Upper lobe of right lung (tissue), 1 donor: ENCODE data around the gene LRRC3. TPM values are rescaled to one million over a fixed set of nuclear protein-coding genes. Genes with fewer than 3 reads are reported as not detected.
"Not testable (repeated sequence)": the region's sequence is repeated elsewhere in the genome, so short reads cannot be mapped to it uniquely, and the experiment has no call there.

Source experiments
- ATAC-seq: fragments of 200-7000 bp; cut with Tn5 transposase; one replicate; pipeline ENCODE4 v1.9.1; 2020; ENCODE audit warnings: mild to moderate bottlenecking, moderate library complexity
- DNase-seq: peaks from one replicate; pipeline ENCODE4 v3.0.0-alpha.2; 2020
- H3K27ac ChIP-seq: fragments of 200-600 bp; one replicate; pipeline ENCODE4 v1.8.0; 2022
- H3K27me3 ChIP-seq: fragments of 200-600 bp; one replicate; pipeline ENCODE4 v1.8.0; 2022; ENCODE audit warnings: mild to moderate bottlenecking
- H3K36me3 ChIP-seq: fragments of 200-600 bp; one replicate; pipeline ENCODE4 v1.8.0; 2022
- H3K4me1 ChIP-seq: fragments of 200-600 bp; one replicate; pipeline ENCODE4 v1.8.0; 2022
- H3K4me3 ChIP-seq: fragments of 200-600 bp; one replicate; pipeline ENCODE4 v1.8.0; 2022; ENCODE audit warnings: mild to moderate bottlenecking
- H3K9me3 ChIP-seq: fragments of 200-600 bp; one replicate; pipeline ENCODE4 v1.8.0; 2022
- intact Hi-C: fragments of 100-400 bp; cut with DNase I; formaldehyde crosslinking; loops from one replicate; pipeline ENCODE4 v1.11.0; 2022
- total RNA-seq: library from RNA; stranded (reverse); fragmentation: NEBNext Ultra II Directional; extraction: Animal tissue kit (Norgen Biotek cat#: 25700); gene quantifications from one replicate; pipeline ENCODE4 v1.2.1, GENCODE V29; 2021
- TF ChIP-seq, protein P1 (sequence below): fragments of 200-600 bp; IDR thresholded peaks from one replicate; pipeline ENCODE4 v1.8.0; 2022; ENCODE audit warnings: antibody characterized with exemption
- donor health status: DM: no; HTN: yes; CAD: no; lungs with severe emphysema.

Gene LRRC3
- total RNA-seq, 1 donor from 2014 or later = 3.6 TPM

DNA sequence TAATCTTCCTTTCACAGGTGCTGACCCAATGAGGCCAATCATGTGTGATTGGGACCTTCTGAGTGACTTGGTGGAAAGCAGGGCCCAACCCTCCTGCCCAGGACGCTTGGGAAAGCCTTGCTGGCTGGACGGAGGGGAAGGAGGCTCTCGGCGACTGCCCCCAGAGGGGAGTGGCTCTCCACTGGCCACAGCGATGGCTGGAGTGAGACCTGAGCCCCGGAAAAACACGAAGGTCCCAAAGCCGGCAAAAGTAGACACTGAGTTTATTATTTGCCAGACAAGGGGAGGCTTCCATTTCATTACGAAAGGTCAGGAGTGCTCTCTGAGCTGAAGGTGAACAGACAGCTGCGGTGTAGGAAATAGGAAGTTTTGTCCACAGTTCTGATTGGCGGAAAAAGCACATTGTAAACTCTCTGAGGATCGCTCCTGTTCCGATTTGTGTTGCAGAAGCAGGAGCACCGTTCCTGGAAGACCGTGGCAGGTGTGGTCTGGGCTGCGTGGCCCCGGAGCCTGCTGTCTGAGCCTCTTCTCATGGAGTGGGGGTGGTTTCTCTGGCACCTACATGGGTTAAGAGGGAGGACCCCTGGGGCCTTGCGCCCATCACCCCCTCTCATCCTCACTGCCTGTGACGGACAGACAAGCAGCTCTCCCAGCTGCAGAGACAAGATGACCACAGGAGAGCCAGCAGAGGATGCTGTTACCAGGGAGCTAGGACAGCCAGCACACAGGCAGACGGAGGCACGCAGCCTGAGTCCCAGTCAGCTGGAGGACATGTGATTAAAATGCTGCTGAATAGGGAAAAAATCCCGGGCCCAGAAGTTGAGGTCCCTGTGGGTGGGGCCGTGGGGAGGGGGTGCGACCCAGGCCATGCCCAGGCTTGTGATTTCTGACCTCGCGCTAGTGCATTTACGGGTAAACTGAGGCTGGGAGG lies 43.2 kb downstream of the LRRC3 start:
- H3K4me1 ChIP-seq = no peaks in the 10 kb centered on the region
- TF ChIP-seq, protein P1, sequence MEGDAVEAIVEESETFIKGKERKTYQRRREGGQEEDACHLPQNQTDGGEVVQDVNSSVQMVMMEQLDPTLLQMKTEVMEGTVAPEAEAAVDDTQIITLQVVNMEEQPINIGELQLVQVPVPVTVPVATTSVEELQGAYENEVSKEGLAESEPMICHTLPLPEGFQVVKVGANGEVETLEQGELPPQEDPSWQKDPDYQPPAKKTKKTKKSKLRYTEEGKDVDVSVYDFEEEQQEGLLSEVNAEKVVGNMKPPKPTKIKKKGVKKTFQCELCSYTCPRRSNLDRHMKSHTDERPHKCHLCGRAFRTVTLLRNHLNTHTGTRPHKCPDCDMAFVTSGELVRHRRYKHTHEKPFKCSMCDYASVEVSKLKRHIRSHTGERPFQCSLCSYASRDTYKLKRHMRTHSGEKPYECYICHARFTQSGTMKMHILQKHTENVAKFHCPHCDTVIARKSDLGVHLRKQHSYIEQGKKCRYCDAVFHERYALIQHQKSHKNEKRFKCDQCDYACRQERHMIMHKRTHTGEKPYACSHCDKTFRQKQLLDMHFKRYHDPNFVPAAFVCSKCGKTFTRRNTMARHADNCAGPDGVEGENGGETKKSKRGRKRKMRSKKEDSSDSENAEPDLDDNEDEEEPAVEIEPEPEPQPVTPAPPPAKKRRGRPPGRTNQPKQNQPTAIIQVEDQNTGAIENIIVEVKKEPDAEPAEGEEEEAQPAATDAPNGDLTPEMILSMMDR = no peak
- intact Hi-C loops = no loop called here

DNA sequence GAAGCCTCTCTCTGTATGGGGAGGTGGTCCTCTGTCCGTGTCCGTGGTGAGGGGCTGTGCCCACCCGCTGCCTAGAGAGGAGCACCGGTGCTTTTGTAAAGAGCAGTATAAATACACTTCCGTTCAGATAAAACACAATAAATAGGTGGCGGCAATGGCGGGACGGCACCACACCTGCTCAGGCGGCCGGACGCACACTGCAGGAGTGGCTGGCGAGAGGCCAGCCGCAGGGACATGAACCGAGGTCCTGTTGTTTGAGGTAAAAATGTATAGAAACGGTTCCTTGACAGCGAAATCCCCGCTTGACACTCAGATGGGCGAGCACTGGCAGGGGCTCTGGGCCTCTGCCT lies 43.9 kb downstream of the LRRC3 start:
- H3K36me3 ChIP-seq = no peaks in the 10 kb centered on the region
- ATAC-seq (no peak), DNase-seq (no peak)
- H3K27ac ChIP-seq = no peak overlapping the region
- intact Hi-C loops = no loop called here
- no peaks in the 10 kb centered on the region for H3K27me3 ChIP-seq
- no peak overlapping the region for H3K4me3 ChIP-seq
- no peaks in the 10 kb centered on the region for H3K4me1 ChIP-seq
- H3K9me3 ChIP-seq = no peaks in the 10 kb centered on the region
- TF ChIP-seq, protein P1 = no peak

More for the DNA sequence above, 43.2 kb downstream of the LRRC3 start:
- ATAC-seq = no peak
- Histone ChIP-seq H3K36me3 (no peaks in the 10 kb centered on the region), H3K27me3 (no peaks in the 10 kb centered on the region), H3K9me3 (no peaks in the 10 kb centered on the region), H3K27ac (no peak overlapping the region), H3K4me3 (no peak overlapping the region)
- no peak for DNase-seq

- Histone ChIP-seq H3K9me3 (no peaks in the 10 kb centered on the region), H3K36me3 (no peaks in the 10 kb centered on the region), H3K27me3 (no peaks in the 10 kb centered on the region), H3K4me3 (no peak overlapping the region), H3K4me1 (no peaks in the 10 kb centered on the region), H3K27ac (no peak overlapping the region)
- TF ChIP-seq, protein P1 = no peak
- ATAC-seq = no peak
- DNase-seq = no peak
- intact Hi-C loops = no loop called here
Measured at GRCh38 chr21:44499631-44500030, 44.3 kb downstream of the LRRC3 start.

DNA sequence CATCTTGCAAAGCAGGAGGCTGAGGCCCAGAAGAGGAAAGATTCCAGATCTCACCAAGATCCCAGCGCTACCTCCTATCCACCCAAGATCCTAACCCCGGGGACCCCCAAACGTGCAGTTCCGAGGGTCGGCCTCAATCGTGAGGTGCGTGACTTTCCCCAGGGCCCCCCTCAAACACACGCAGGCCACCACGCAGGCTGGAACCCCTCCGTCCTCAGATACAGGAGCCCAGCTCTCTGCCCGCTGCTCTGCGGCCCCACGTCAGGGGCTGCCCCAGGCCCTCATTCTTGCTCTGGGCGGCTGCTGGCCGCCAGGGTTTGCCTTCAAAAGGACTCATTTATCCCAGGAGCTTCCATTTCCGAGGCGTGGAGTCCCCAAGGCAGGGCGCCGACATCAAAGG lies 44.8 kb downstream of the LRRC3 start:
- Histone ChIP-seq H3K27ac (no peak overlapping the region), H3K9me3 (no peaks in the 10 kb centered on the region), H3K27me3 (no peaks in the 10 kb centered on the region), H3K4me3 (no peak overlapping the region), H3K4me1 (no peaks in the 10 kb centered on the region), H3K36me3 (no peaks in the 10 kb centered on the region)
- TF ChIP-seq, protein P1 = no peak
- ATAC-seq (no peak), DNase-seq (no peak)
- intact Hi-C loops = no loop called here

DNA sequence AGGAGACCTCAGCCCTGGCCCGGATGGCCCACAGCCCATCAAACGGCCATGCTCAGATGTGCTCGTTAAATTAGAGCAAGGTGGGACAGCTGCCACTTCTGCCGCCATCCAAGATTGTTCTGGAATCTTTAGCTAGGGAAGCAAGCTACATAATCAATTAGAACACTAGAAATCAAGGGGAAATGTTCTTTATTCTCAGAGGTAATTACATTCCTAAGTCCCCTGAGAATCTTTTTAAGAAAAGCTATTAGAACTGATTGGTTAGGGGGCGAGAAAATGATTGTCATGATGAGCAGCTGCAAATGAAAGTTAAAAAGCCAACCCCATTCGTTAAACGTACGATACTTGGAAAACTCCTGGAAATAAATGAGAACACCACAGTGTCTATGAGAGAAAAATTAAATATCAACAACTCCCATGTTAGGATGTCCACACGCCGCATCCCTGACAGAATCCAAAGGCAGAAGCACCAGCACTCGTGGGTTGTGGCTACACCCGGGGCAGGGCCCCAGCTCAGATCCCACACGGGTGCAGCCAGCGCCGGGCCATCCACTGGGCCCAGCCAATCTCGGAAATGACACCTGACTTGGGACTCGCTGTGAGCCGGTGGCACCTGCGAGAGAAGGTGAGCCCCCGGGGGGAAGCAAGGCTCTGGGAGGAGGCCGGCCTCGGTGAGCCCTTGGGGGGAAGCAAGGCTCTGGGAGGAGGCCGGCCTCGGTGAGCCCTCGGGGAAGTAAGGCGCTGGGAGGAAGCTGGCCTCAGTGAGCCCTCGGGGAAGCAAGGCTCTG lies 47.1 kb downstream of the LRRC3 start:
- intact Hi-C loops = no loop called here
- Histone ChIP-seq H3K27me3 (peaks cover 4% of the 10 kb centered on the region), H3K4me3 (no peak overlapping the region), H3K27ac (no peak overlapping the region), H3K36me3 (no peaks in the 10 kb centered on the region), H3K4me1 (no peaks in the 10 kb centered on the region), H3K9me3 (no peaks in the 10 kb centered on the region)
- TF ChIP-seq, protein P1 = no peak
- no peak for ATAC-seq
- no peak for DNase-seq

DNA sequence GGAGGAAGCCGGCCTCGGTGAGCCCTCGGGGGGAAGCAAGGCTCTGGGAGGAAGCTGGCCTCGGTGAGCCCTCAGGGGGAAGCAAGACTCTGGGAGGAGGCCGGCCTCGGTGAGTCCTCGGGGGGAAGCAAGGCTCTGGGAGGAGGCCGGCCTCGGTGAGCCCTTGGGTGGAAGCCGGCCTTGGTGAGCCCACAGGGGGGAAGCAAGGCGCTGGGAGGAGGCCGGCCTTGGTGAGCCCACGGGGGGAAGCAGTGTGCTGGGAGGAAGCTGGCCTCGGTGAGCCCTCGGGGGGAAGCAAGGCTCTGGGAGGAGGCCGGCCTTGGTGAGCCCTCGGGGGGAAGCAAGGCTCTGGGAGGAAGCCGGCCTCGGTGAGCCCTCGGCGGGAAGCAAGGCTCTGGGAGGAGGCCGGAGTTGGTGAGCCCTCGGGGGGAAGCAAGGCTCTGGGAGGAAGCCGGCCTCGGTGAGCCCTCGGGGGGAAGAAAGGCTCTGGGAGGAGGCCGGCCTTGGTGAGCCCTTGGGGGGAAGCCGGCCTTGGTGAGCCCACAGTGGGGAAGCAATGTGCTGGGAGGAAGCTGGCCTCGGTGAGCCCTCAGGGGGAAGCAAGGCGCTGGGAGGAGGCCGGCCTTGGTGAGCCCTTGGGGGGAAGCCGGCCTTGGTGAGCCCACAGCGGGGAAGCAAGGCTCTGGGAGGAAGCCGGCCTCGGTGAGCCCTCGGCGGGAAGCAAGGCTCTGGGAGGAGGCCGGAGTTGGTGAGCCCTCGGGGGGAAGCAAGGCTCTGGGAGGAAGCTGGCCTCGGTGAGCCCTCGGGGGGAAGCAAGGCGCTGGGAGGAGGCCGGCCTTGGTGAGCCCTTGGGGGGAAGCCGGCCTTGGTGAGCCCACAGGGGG lies 47.9 kb downstream of the LRRC3 start:
- H3K4me1 ChIP-seq, H3K27me3 ChIP-seq, H3K36me3 ChIP-seq, intact Hi-C loops, H3K27ac ChIP-seq, DNase-seq, H3K9me3 ChIP-seq, H3K4me3 ChIP-seq, ATAC-seq: not testable (repeated sequence)
